ENCODE results near the gene KIAA1549. TPM values are rescaled to one million over a fixed set of nuclear protein-coding genes. Genes with fewer than 3 reads are reported as not detected.

The KIAA1549 gene
- total and polyA plus RNA-seq, 2 donors (not counting 1 experiment from before 2014, with no cell fraction given), result under 0.01 to 0.52 TPM

DNA sequence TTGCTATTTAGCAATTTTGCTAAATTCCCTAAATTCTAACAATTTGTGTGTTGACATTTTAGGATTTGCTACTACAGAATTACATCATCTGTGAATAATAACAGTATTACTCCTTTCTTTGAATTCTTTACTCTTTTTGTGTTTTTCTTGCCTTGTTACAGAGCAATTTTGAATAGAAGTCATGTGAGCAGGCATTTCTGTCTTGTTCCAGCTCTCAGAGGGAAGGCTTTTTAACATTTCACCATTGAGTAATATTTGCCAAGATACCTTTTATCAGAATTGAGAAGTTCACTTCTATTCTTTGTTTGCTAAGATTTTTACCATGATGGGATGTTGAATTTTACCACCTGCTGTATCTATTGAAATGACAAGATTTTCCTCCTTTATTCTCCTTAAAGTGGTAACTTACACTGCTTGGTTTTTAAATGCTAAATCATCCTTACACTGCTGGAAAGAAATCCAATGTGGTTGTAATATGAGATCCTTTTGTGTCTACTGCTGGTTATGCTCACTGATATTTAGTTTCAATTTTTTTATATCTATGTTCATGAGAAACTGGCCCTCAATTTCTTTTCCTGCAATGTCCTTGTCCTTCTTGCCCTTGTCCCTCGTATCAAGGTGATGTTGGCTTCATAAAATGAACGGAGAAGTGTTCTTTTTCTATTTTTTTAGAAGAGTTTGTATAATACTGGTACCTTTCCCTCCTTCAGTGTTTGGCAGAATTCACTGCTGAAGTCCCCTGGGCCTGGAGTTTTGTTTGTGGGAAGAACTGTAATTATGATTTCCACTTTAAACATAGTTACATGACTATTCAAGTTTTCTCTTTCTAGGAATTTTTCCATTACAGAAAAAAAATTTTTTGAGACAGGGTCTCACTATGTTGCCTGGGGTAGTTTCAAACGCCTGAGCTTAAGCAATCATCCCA lies 132.9 kb downstream of the KIAA1549 start:
- ATAC-seq (ENCODE audit: low read depth), result no peak
- H3K27ac Mint-ChIP-seq, result no peak overlapping the region
- no peak overlapping the region for H3K4me3 Mint-ChIP-seq
- DNase-seq, result no peak
- no peaks in the 10 kb centered on the region for H4K20me1 ChIP-seq (ENCODE audit: control insufficient read depth, insufficient read depth, low read length, poor library complexity, severe bottlenecking)
- no peak overlapping the region for H3K4me2 ChIP-seq (replicated peaks; ENCODE audit: low read depth, low read length, poor library complexity, severe bottlenecking)
- no peaks in the 10 kb centered on the region for H3K79me2 ChIP-seq (ENCODE audit: control insufficient read depth, insufficient read depth, low read length)
- no peak for TF ChIP-seq EZH2 (IDR thresholded peaks at IDR 0.05; ENCODE audit: borderline replicate concordance, insufficient read depth, low read depth, low read length, poor library complexity, severe bottlenecking)
- TF ChIP-seq, protein P1, sequence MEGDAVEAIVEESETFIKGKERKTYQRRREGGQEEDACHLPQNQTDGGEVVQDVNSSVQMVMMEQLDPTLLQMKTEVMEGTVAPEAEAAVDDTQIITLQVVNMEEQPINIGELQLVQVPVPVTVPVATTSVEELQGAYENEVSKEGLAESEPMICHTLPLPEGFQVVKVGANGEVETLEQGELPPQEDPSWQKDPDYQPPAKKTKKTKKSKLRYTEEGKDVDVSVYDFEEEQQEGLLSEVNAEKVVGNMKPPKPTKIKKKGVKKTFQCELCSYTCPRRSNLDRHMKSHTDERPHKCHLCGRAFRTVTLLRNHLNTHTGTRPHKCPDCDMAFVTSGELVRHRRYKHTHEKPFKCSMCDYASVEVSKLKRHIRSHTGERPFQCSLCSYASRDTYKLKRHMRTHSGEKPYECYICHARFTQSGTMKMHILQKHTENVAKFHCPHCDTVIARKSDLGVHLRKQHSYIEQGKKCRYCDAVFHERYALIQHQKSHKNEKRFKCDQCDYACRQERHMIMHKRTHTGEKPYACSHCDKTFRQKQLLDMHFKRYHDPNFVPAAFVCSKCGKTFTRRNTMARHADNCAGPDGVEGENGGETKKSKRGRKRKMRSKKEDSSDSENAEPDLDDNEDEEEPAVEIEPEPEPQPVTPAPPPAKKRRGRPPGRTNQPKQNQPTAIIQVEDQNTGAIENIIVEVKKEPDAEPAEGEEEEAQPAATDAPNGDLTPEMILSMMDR (IDR thresholded peaks at IDR 0.05), result no peak
- no peaks in the 10 kb centered on the region for H3K36me3 ChIP-seq (replicated peaks in 1 of 2; ENCODE audit: control extremely low read depth in 1 of 2, control insufficient read depth in 1 of 2, extremely low read depth in 1 of 2, insufficient read depth in 2 of 2, low read length in 1 of 2)
- no peaks in the 10 kb centered on the region for H3K27me3 Mint-ChIP-seq
- no peaks in the 10 kb centered on the region for H3K9me3 ChIP-seq (ENCODE audit: control extremely low read depth in 1 of 3, control insufficient read depth in 2 of 3, insufficient read depth in 1 of 3, low read length in 2 of 3)
- POLR2A ChIA-PET, result no interaction called here
- CTCF ChIA-PET, result interaction anchor here (0.6 kb wide), 1 partner anchor 320 kb away, joined by 3 read pairs; no protein-coding TSS in a partner anchor
- no peak overlapping the region for H3K4me3 ChIP-seq (ENCODE audit: control extremely low read depth in 1 of 5, extremely low read depth in 1 of 5, insufficient read depth in 1 of 5, low read depth in 2 of 5, low read length in 4 of 5)
- H3K27ac ChIP-seq (ENCODE audit: low read length in 2 of 2), result no peak overlapping the region
- no peak overlapping the region for H2AFZ ChIP-seq (ENCODE audit: insufficient read depth, low read depth, low read length, poor library complexity, severe bottlenecking)
- no peaks in the 10 kb centered on the region for H3K27me3 ChIP-seq (replicated peaks in 1 of 4; ENCODE audit: control extremely low read depth in 1 of 4, control insufficient read depth in 3 of 4, insufficient read depth in 4 of 4, low read length in 3 of 4)
- H3K4me1 Mint-ChIP-seq, result no peaks in the 10 kb centered on the region
- no peaks in the 10 kb centered on the region for H3K4me1 ChIP-seq (ENCODE audit: control insufficient read depth in 2 of 2, insufficient read depth in 2 of 2, low read length in 2 of 2)
- H3K9me3 Mint-ChIP-seq (ENCODE audit: insufficient read depth), result peaks cover 3% of the 10 kb centered on the region
- no CpG with 5 or more reads among the region's 3 CpGs for WGBS (ENCODE audit: insufficient coverage)
- intact Hi-C loops (cut with micrococcal nuclease), result no loop called here
- H3K9ac ChIP-seq (ENCODE audit: low read length), result no peak overlapping the region

DNA sequence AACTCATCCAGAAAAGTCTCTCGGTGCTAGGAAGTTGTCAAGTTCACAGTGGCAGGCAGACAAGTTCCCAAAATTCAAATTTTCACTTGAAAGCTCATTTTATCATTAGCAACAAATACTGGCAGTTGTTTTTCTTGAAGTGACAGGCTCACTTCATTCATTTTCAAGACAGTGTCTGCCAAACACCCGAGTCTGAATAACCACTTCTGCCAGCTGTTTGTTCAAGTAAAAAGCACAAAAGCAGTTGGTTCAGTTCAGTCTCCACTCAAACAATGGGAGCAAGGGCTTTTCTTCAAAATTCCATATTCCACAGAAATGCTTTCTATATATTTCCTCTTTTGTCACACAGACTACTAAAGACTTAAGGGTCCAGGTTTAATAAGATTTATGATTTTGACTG lies 135.5 kb downstream of the KIAA1549 start:
- Mint-ChIP-seq H3K4me3 (no peak overlapping the region), H3K27ac (no peak overlapping the region), H3K4me1 (no peaks in the 10 kb centered on the region), H3K27me3 (no peaks in the 10 kb centered on the region), H3K9me3 (ENCODE audit: insufficient read depth) (peaks cover 3% of the 10 kb centered on the region)
- Histone ChIP-seq H3K27me3 (replicated peaks in 1 of 4; ENCODE audit: control extremely low read depth in 1 of 4, control insufficient read depth in 3 of 4, insufficient read depth in 4 of 4, low read length in 3 of 4) (no peaks in the 10 kb centered on the region), H2AFZ (ENCODE audit: insufficient read depth, low read depth, low read length, poor library complexity, severe bottlenecking) (no peak overlapping the region), H3K79me2 (ENCODE audit: control insufficient read depth, insufficient read depth, low read length) (no peaks in the 10 kb centered on the region), H3K36me3 (replicated peaks in 1 of 2; ENCODE audit: control extremely low read depth in 1 of 2, control insufficient read depth in 1 of 2, extremely low read depth in 1 of 2, insufficient read depth in 2 of 2, low read length in 1 of 2) (no peaks in the 10 kb centered on the region), H4K20me1 (ENCODE audit: control insufficient read depth, insufficient read depth, low read length, poor library complexity, severe bottlenecking) (no peaks in the 10 kb centered on the region), H3K27ac (ENCODE audit: low read length in 2 of 2) (no peak overlapping the region), H3K4me1 (ENCODE audit: control insufficient read depth in 2 of 2, insufficient read depth in 2 of 2, low read length in 2 of 2) (no peaks in the 10 kb centered on the region), H3K4me3 (ENCODE audit: control extremely low read depth in 1 of 5, extremely low read depth in 1 of 5, insufficient read depth in 1 of 5, low read depth in 2 of 5, low read length in 4 of 5) (no peak overlapping the region), H3K9me3 (ENCODE audit: control extremely low read depth in 1 of 3, control insufficient read depth in 2 of 3, insufficient read depth in 1 of 3, low read length in 2 of 3) (no peaks in the 10 kb centered on the region), H3K9ac (ENCODE audit: low read length) (no peak overlapping the region), H3K4me2 (replicated peaks; ENCODE audit: low read depth, low read length, poor library complexity, severe bottlenecking) (no peak overlapping the region)
- DNase-seq (no peak), ATAC-seq (ENCODE audit: low read depth) (no peak)
- intact Hi-C loops (cut with micrococcal nuclease), result no loop called here
- WGBS (ENCODE audit: insufficient coverage), result 50% methylated on average over 2 of the region's 2 CpGs
- no peak for TF ChIP-seq EZH2 (IDR thresholded peaks at IDR 0.05; ENCODE audit: borderline replicate concordance, insufficient read depth, low read depth, low read length, poor library complexity, severe bottlenecking)
- CTCF ChIA-PET, result no interaction called here
- POLR2A ChIA-PET, result no interaction called here

Measured in B cell (primary cell).